Motor neuron (in vitro differentiated cells): Measurements from ENCODE around the gene ROM1. TPM values are rescaled to one million over a fixed set of nuclear protein-coding genes. Genes with fewer than 3 reads are reported as not detected.
A peak's percentile ranks its signal among the peaks of the same experiment; 100 is the strongest.
"Not testable (repeated sequence)": the region's sequence is repeated elsewhere in the genome, so short reads cannot be mapped to it uniquely, and the experiment has no call there.

ENCODE experiments used
- ATAC-seq, 8 experiments: fragments of 200-7000 bp; cut with Tn5 transposase; replicated peaks in 6 of 8; 2 replicates each; pipeline ENCODE4 v1.8.0; 2021; ENCODE audit warnings: mild to moderate bottlenecking in 8 of 8, moderate library complexity in 8 of 8
- H3K27ac ChIP-seq, 2 donors: fragments of 250-450 bp; sonication (Bioruptor Pico); 2 replicates each; pipeline ENCODE4 v1.9.0; 2021; ENCODE audit warnings: antibody characterized with exemption in 2 of 2, mild to moderate bottlenecking in 2 of 2, moderate library complexity in 1 of 2
- H3K4me1 ChIP-seq, 2 donors: fragments of 250-450 bp; sonication (Bioruptor Pico); replicated peaks in 1 of 2; 2 replicates each; pipeline ENCODE4 v1.6.1; 2021; ENCODE audit warnings: antibody characterized with exemption in 2 of 2, mild to moderate bottlenecking in 2 of 2, moderate library complexity in 1 of 2
- H3K4me3 ChIP-seq, 5 donors: fragments of 250-450 bp; sonication (Bioruptor Pico); 2 replicates each; pipeline ENCODE4 v1.9.0; 2021; ENCODE audit warnings: antibody characterized with exemption in 5 of 5, mild to moderate bottlenecking in 5 of 5, moderate library complexity in 4 of 5
- WGBS, 10 experiments: fragments of 450-650 bp; shearing (Covaris generic); methylation state at CpG; one replicate each; pipeline ENCODE4 v1.0.0; 2022; 5-methylcytosine and 5-hydroxymethylcytosine counted together
- in situ Hi-C, 9 experiments: fragments of 400-800 bp; cut with MboI; loops; one replicate each; pipeline ENCODE4 v1.15.0; 2021; ENCODE audit warnings: low sequenced_read_pairs in 9 of 9, low pct_unique_long_range_greater_than_20kb in 2 of 9; ENCODE audit not compliant: unreplicated experiment in 9 of 9
- total RNA-seq, 8 experiments: library from RNA; unstranded; fragments of 300-600 nt; gene quantifications; 2 replicates each; pipeline versions ENCODE4 v1.2.3 to v1.2.4, GENCODE V29; 2022

ROM1 gene, protein sequence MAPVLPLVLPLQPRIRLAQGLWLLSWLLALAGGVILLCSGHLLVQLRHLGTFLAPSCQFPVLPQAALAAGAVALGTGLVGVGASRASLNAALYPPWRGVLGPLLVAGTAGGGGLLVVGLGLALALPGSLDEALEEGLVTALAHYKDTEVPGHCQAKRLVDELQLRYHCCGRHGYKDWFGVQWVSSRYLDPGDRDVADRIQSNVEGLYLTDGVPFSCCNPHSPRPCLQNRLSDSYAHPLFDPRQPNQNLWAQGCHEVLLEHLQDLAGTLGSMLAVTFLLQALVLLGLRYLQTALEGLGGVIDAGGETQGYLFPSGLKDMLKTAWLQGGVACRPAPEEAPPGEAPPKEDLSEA
- 10 to 100 TPM in 1 of 8 experiments, 1 to 10 TPM in 6, under 1 TPM in 1; 0.49 to 14.5 (median 4.8) TPM for total RNA-seq

- no CpG with 5 or more reads among the region's 91 CpGs for whole genome bisulfite sequencing, 10 experiments
- peaks cover 2 to 3% of the 10 kb centered on the region in 2 donors for H3K4me1 ChIP-seq
- peak within 1 kb of the TSS in 1 of 2 donors; percentile 15 for H3K27ac ChIP-seq
- in situ Hi-C loops: no loop called here
- peak; percentile 54 to 77 (median 71) for ATAC-seq
- peak within 1 kb of the TSS; percentile 6 to 46 (median 35) for H3K4me3 ChIP-seq
Measured at GRCh38 chr11:62612366-62613290, at the start of gene ROM1, which contains the start of gene EML3. ROM1 (plus strand) TSS chr11:62613257; CDS start chr11:62613282, 25 bp downstream. EML3 (minus strand) TSS chr11:62612775; CDS start chr11:62612457, 318 bp downstream.

- in situ Hi-C loops: loop anchor here in 2 of 9 experiments (25.0 kb wide), 2 partner anchors 153 to 178 kb away; partner anchors contain the start of gene SCGB1A1 (in 1 of the 2)
- 14 to 100% (median 59%) methylated on average over 1 to 5 of the region's 5 CpGs; no CpG with 5 or more reads in 2 of the 10 experiments for WGBS, 10 experiments
- ATAC-seq: no peak
- no peak overlapping the region for H3K4me3 ChIP-seq
- H3K27ac ChIP-seq: no peak overlapping the region
- peaks cover 2% of the 10 kb centered on the region in 2 donors for H3K4me1 ChIP-seq
Measured at GRCh38 chr11:62565100-62565802, 47.8 kb upstream of the ROM1 start.

- 63 to 100% (median 92%) methylated on average over 1 to 8 of the region's 8 CpGs; no CpG with 5 or more reads in 2 of the 10 experiments for WGBS, 10 experiments
Measured at GRCh38 chr11:62566247-62566646, 46.8 kb upstream of the ROM1 start.

GRCh38 chr11:62567018-62567633, 45.9 kb upstream of the ROM1 start:
- WGBS, 10 experiments: 71 to 100% (median 97%) methylated on average over 1 to 4 of the region's 8 CpGs; no CpG with 5 or more reads in 3 of the 10 experiments
- Histone ChIP-seq H3K4me3 (no peak overlapping the region), H3K27ac (no peak overlapping the region), H3K4me1 (peaks cover under 1 to 1% of the 10 kb centered on the region in 2 donors)
- ATAC-seq: no peak
- in situ Hi-C loops: loop anchor here in 2 of 9 experiments (25.0 kb wide), 2 partner anchors 155 to 180 kb away; partner anchors contain the start of gene SCGB1A1 (in 1 of the 2)

More at GRCh38 chr11:62566247-62566646, 46.8 kb upstream of the ROM1 start:
- in situ Hi-C loops: loop anchor here in 2 of 9 experiments (25.0 kb wide), 2 partner anchors 154 to 179 kb away; partner anchors contain the start of gene SCGB1A1 (in 1 of the 2)
- no peak overlapping the region for H3K4me3 ChIP-seq
- H3K27ac ChIP-seq: no peak overlapping the region
- peaks cover 2% of the 10 kb centered on the region in 2 donors for H3K4me1 ChIP-seq
- no peak for ATAC-seq

- WGBS, 10 experiments: 44 to 100% (median 100%) methylated on average over 1 of the region's 1 CpG; no CpG with 5 or more reads in 3 of the 10 experiments
- H3K4me1 ChIP-seq: peaks cover 6 to 8% of the 10 kb centered on the region in 2 donors
- in situ Hi-C loops: loop anchor here in 2 of 9 experiments (25.0 kb wide), 2 partner anchors 157 to 182 kb away; partner anchors contain the start of gene SCGB1A1 (in 1 of the 2)
- no peak overlapping the region for H3K4me3 ChIP-seq
- H3K27ac ChIP-seq: no peak overlapping the region
- ATAC-seq: no peak
Measured at GRCh38 chr11:62569611-62570010, 43.4 kb upstream of the ROM1 start.

- 90 to 100% (median 100%) methylated on average over 1 to 2 of the region's 5 CpGs; no CpG with 5 or more reads in 4 of the 10 experiments for WGBS, 10 experiments
- not testable (repeated sequence) for H3K27ac ChIP-seq, ATAC-seq, H3K4me3 ChIP-seq
- peaks cover 15 to 19% of the 10 kb centered on the region in 2 donors for H3K4me1 ChIP-seq
- in situ Hi-C loops: loop anchor here in 2 of 9 experiments (25.0 kb wide), 2 partner anchors 159 to 184 kb away; partner anchors contain the start of gene SCGB1A1 (in 1 of the 2)
Measured at GRCh38 chr11:62570903-62571302, 42.2 kb upstream of the ROM1 start.

DNA sequence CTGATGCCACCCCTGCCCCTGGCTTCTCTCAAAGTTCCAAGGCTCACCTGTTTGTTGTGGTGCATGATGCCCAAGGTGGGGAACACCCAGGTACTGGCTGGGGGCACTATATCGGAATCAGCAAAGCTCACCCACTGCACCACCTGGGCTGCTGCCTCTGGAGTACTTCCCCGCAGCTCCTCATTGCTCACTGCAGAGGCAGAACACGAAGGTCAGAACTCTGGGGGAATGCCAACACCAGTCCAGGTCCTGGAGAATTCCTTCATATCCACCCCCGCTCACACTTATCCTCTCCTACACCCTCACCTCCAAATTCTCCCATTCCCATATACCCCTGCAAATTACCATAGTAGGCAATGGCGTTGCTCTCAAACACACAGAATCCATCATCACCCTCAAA, 41.6 kb upstream of the ROM1 start:
- not testable (repeated sequence) for H3K4me3 ChIP-seq, H3K27ac ChIP-seq, ATAC-seq
- H3K4me1 ChIP-seq: peaks cover 15 to 19% of the 10 kb centered on the region in 2 donors
- WGBS, 10 experiments: 50 to 100% (median 100%) methylated on average over 1 to 3 of the region's 5 CpGs; no CpG with 5 or more reads in 4 of the 10 experiments
- in situ Hi-C loops: loop anchor here in 2 of 9 experiments (25.0 kb wide), 2 partner anchors 159 to 184 kb away; partner anchors contain the start of gene SCGB1A1 (in 1 of the 2)

GRCh38 chr11:62572431-62572830, 40.6 kb upstream of the ROM1 start:
- H3K4me1 ChIP-seq: peaks cover 15 to 19% of the 10 kb centered on the region in 2 donors
- peak overlapping the region; percentile 54 to 68 (median 63) for H3K4me3 ChIP-seq
- no peak overlapping the region for H3K27ac ChIP-seq
- 30 to 88% (median 63%) methylated on average over 2 to 6 of the region's 12 CpGs; no CpG with 5 or more reads in 3 of the 10 experiments for WGBS, 10 experiments
- in situ Hi-C loops: loop anchor here in 2 of 9 experiments (25.0 kb wide), 2 partner anchors 160 to 185 kb away; partner anchors contain the start of gene SCGB1A1 (in 1 of the 2)
- ATAC-seq: no peak

- H3K4me3 ChIP-seq: peak overlapping the region; percentile 54 to 68 (median 63)
- H3K27ac ChIP-seq: peak overlapping the region; percentile 21 to 72
- in situ Hi-C loops: loop anchor here in 2 of 9 experiments (25.0 kb wide), 2 partner anchors 161 to 186 kb away; partner anchors contain the start of gene SCGB1A1 (in 1 of the 2)
- H3K4me1 ChIP-seq: peaks cover 15 to 19% of the 10 kb centered on the region in 2 donors
- peak in 2 of 8 experiments; percentile 1 for ATAC-seq
- WGBS, 10 experiments: 0 to 7% (median 0%) methylated on average over 4 to 21 of the region's 33 CpGs; no CpG with 5 or more reads in 2 of the 10 experiments
Measured at GRCh38 chr11:62573006-62573591, 40.0 kb upstream of the ROM1 start.

DNA sequence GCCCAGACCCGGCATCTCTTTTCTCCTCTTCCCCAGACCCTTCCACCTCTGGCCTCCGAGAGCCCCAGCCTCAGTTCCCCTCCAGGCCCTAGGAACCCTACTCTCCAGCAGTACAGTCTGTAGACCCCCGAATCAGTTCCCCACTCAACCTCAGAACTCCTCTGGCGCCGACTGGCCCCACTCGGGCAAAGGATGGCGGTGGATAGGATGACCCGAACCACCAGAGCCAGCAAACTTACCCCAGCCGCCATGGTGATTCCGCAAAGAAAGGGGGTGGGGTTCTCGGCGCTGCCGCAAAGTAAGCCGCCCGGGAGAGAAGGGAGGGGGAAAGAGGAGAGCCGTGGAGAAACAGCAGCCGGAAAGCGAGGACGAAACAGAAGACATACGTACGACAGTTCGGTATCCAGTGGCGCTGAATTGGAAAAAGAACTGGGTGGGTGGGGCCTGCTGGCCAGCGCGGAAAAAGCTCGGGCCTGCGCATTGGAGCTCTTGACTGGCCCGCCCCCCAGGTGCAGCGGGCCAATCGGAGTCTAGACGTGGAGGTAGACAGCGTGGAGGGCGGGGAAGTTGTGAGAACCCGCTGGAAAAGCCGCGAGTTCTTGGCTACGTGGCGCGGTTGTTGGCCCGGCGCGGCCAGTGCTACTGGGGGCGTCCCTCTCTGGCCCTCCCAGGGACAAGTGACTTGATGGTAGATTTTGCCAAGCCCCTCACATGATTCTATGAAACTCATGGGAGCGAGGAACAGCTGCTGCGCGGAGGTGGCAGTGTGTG, 39.3 kb upstream of the ROM1 start, which contains the start of gene EEF1G:
EEF1G (minus strand) TSS at position 300 of the 771 bp plus-strand sequence; CDS start at position 251, 49 bp downstream.
- 0 to 5% (median 0%) methylated on average over 2 to 16 of the region's 46 CpGs; no CpG with 5 or more reads in 5 of the 10 experiments for WGBS, 10 experiments
- H3K27ac ChIP-seq: peak within 1 kb of the TSS; percentile 93 to 96
- in situ Hi-C loops: loop anchor here in 2 of 9 experiments (25.0 kb wide), 2 partner anchors 161 to 186 kb away; partner anchors contain the start of gene SCGB1A1 (in 1 of the 2)
- peaks cover 15 to 19% of the 10 kb centered on the region in 2 donors for H3K4me1 ChIP-seq
- ATAC-seq: peak; percentile 85 to 92 (median 89)
- H3K4me3 ChIP-seq: peak within 1 kb of the TSS; percentile 54 to 68 (median 63)
